GM12872 (cell line): ENCODE results near the gene ZNF513.

ENCODE experiments used
- TF ChIP-seq, protein P1 (sequence below): IDR thresholded peaks from 3 replicates; pipeline ENCODE4 v1.5.1; 2011; ENCODE audit warnings: low read depth, mild to moderate bottlenecking, low read length, moderate library complexity; ENCODE audit not compliant: insufficient read depth

Gene ZNF513

DNA sequence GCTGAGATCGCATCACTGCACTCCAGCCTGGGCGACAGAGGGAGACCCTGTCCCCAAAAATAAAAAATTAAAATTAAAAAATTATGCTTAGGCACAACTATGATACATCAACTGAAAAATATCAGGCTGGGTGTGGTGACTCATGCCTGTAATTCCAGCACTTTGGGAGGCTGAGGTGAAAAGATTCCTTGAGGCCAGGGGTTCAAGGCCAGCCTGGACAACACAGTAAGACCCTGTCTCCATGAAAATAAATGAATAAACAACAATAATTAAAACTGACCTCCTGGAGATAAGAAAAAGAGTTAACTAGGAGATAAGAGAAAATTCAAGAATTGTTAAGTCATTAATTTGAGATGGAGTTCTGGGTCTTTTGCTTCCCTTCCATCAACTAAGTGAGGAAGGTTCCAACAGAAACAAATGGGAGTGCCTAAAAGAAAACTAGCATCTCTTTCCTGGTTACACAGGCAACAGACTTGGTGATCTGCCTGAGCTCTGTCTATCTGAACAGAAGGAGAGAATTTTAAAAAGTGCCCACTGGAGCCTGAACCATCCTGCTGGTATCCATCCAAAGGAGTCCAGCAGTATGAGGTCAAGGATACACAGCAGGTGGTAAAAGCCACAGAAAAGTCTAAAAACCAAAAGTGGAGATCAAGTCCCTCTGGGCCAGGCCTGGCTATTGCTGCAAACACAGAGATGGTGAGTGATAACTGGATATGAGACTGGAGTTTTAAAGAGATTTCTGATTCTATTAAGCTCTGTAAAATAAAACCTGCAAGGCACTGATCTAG lies 20.0 kb upstream of the ZNF513 start:
- TF ChIP-seq, protein P1, sequence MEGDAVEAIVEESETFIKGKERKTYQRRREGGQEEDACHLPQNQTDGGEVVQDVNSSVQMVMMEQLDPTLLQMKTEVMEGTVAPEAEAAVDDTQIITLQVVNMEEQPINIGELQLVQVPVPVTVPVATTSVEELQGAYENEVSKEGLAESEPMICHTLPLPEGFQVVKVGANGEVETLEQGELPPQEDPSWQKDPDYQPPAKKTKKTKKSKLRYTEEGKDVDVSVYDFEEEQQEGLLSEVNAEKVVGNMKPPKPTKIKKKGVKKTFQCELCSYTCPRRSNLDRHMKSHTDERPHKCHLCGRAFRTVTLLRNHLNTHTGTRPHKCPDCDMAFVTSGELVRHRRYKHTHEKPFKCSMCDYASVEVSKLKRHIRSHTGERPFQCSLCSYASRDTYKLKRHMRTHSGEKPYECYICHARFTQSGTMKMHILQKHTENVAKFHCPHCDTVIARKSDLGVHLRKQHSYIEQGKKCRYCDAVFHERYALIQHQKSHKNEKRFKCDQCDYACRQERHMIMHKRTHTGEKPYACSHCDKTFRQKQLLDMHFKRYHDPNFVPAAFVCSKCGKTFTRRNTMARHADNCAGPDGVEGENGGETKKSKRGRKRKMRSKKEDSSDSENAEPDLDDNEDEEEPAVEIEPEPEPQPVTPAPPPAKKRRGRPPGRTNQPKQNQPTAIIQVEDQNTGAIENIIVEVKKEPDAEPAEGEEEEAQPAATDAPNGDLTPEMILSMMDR: no peak

DNA sequence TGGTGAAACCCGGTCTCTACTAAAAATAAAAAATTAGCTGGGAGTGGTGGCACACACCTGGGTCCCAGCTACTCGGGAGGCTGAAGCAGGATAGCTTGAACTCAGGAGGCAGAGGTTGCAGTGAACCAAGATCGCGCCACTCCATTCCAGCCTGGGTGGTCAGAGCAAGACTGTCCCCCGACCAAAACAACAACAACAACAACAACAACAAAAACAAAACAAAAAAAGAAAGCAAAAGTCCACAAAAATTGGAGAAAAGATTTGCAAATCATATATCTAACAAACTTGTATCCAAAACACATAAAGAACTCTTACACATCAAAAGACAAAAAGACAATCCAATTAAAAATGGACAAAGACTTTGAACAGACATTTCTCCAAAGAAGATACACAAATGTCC lies 18.4 kb upstream of the ZNF513 start:
- TF ChIP-seq, protein P1: no peak

DNA sequence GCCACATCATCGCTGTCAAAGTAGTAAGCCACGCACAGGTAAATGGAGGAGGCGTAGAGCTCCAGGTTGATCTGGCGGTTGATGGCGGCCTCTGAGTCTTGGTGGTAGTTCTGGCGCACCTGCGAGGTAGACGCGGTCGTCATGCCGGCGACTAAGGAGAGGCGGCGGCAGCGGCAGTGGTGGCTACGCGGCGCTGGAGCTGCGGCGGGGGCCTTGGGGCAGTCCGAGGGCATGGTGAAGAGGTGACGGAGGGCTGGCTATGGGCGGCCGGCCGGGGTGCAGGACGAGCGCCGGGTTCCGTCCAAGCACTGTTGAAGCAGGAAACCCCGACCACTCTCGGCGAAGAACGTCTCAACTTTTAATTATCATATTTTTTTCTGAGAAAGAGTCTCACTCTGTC lies 12.7 kb upstream of the ZNF513 start:
- TF ChIP-seq, protein P1: no peak

DNA sequence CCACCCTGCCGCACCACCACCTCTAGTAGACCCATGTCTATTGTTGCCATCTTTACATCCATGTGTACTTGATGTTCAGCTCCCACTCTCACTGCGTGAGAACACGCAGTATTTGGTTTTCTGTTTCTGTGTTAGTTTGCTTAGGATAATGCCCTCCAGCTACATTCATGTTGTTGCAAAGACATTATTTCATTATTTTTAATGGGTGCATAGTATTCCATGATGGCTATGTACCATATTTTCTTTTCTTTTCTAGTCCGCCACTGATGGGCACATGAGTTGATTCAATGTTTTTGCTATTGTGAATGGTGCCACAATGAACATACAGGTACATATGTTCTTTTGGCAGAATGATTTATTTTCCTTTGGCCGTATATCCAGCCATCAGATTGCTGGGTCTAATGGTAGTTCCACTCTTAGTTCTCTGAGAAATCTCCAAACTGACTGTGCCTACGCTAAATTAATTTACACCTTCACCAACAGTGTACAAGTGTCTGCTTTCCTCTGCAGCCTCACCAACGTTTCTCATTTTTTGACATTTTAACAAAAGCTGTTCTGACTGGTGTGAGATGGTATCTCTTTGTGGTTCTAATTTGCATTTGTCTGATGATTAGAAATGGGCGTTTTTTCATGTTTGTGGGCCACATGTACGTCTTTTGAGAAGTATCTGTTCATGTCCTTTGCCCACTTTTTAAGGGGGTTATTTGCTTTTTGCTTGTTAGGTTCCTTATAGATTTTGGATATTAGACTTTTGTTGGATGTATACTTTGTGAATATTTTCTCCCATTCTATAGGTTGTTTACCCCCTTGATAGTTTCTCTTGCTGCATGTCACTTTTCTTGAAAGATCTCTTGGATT lies 10.5 kb upstream of the ZNF513 start:
- TF ChIP-seq, protein P1: no peak

DNA sequence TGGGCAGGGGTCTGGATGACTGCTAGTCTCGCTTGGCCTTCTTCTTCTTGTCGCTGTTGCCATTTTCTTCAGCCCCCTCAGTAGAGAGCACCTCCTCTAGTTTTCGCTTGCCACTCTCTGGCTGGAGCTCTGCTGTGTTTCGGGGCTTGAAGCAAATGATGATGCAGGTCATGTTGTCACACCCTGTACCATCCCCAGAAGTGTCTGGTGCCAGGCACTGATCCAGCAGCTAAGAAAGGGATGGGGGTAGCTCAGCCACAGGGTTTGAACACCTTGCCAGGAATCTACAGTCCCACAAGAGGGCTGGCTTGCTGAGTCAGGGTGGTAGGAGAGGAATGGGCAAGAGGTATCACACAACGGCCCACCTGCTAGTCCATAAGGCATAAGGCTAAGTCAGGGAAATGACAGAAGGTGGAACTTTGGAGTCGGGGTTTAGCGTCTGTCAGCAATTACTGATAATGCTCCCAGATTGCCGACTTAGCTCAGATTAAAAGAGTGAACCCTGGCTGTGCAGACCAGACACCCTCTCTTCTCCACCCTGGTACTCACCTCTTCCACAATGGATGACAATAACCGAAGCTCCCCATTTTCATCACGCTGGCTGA lies 1.1 kb upstream of the ZNF513 start:
- TF ChIP-seq, protein P1: no peak

DNA sequence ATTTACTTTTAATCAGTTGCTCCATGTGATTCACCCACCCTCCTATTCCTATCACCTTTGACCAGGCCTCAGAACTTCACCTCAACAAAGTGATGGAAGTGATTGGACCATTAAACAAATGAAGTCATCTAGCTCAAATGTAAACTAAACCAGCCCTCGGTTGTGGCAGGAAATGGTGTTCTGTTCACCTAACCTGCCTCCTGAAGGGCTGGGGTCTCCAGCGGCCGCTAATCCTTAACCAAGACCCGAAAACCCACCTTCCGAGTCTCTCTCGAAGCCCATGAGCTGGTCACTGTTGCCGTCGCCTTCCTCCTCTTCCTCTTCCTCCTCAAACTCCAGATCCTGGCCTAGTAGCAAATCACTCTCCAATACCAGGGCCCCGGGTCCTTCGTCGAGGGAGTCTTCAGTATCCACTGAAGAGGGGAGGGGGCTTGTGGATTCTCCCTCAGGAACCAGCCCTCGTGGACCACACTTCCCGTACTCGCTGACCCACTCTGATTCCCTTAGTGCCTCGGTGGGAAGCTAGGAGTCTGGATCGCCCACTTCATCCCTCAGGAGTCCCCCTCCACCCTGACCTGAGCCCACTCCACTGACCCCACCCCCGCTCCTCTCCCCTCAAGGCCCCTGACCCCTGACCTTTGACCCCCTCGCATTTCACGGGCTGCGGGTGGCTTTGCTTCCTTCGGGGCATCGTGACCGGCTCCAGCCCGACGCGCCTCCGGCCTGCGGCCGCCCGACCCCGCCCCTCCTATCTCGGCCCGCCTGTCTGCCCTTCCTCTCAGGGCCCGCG lies 503 bp downstream of the ZNF513 start:
- TF ChIP-seq, protein P1: no peak
